Measurements from ENCODE around the gene PIGB.

Gene PIGB

DNA sequence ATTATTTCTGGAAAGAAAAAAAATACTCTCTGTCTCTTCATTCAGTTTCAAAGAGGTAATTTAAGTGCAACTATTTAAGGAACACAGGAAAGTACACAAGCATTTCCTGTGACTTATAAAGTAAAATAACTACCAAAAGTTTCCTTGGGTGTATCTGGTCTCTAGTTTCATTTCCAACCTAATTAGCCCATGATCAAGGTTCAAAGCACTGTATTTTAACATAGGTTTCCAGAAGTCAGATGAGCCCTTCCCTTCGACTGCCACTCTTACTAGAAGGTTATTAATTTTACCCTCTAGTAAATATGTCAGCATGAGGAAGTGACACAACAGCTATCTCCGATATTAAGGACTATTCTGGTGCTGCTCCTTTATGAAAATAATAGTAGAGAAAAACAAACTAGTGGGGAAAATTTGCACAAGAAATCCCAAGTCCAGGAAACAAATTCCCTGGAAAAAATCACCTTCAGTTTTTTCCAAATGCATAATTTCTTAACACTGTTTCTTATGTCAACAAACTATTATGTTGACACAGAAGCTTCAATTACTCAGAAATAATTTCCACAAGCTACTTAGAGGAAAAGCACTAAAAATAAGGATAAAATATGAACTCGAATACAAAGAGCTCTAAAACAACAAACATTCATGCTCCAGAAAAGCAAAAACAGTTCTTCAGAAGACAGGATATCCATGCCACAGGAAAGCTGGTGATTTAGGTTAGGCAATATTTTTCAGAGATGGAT lies 53.8 kb downstream of the PIGB start:
- Histone ChIP-seq H3K27ac (ENCODE audit: poor library complexity, severe bottlenecking) (no peak overlapping the region), H3K36me3 (ENCODE audit: low read depth) (peaks cover 11% of the 10 kb centered on the region), H3K27me3 (ENCODE audit: insufficient read depth, poor library complexity, severe bottlenecking) (no peaks in the 10 kb centered on the region), H3K4me3 (ENCODE audit: severe bottlenecking) (no peak overlapping the region), H3K4me1 (ENCODE audit: insufficient read depth, poor library complexity, severe bottlenecking) (no peaks in the 10 kb centered on the region), H3K9me3 (ENCODE audit: severe bottlenecking) (no peaks in the 10 kb centered on the region)
- ATAC-seq (ENCODE audit: low read depth): no peak
- no peak for DNase-seq (ENCODE audit: low spot score)
- TF ChIP-seq, protein P1, sequence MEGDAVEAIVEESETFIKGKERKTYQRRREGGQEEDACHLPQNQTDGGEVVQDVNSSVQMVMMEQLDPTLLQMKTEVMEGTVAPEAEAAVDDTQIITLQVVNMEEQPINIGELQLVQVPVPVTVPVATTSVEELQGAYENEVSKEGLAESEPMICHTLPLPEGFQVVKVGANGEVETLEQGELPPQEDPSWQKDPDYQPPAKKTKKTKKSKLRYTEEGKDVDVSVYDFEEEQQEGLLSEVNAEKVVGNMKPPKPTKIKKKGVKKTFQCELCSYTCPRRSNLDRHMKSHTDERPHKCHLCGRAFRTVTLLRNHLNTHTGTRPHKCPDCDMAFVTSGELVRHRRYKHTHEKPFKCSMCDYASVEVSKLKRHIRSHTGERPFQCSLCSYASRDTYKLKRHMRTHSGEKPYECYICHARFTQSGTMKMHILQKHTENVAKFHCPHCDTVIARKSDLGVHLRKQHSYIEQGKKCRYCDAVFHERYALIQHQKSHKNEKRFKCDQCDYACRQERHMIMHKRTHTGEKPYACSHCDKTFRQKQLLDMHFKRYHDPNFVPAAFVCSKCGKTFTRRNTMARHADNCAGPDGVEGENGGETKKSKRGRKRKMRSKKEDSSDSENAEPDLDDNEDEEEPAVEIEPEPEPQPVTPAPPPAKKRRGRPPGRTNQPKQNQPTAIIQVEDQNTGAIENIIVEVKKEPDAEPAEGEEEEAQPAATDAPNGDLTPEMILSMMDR (IDR thresholded peaks at IDR 0.05; ENCODE audit: poor library complexity, severe bottlenecking): no peak

DNA sequence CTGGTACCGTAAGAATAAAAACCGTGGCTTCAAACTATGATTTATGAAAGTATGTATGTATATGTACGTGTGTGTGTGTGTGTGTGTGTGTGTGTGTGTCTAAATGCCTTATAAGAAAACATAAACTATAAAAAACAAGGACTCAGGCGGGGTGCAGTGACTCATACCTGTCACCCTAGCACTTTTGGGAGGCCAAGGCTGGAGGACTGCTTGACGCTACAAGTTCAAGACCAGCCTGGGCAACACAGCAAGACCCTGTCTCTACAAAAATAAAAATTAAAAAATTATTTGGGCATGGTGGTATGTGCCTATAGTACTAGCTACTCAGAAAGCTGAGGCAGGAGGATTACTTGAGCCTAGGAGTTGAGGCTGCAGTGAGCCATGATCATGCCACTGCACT lies 60.1 kb downstream of the PIGB start:
- no peak for ATAC-seq (ENCODE audit: low read depth)
- H3K27me3 ChIP-seq (ENCODE audit: insufficient read depth, poor library complexity, severe bottlenecking): no peaks in the 10 kb centered on the region
- no peak overlapping the region for H3K27ac ChIP-seq (ENCODE audit: poor library complexity, severe bottlenecking)
- no peak overlapping the region for H3K4me3 ChIP-seq (ENCODE audit: severe bottlenecking)
- peaks cover 6% of the 10 kb centered on the region; the same call in 1 of the 2 replicates for H3K36me3 ChIP-seq (ENCODE audit: low read depth)
- TF ChIP-seq, protein P1 (IDR thresholded peaks at IDR 0.05; ENCODE audit: poor library complexity, severe bottlenecking): no peak
- H3K9me3 ChIP-seq (ENCODE audit: severe bottlenecking): no peaks in the 10 kb centered on the region
- H3K4me1 ChIP-seq (ENCODE audit: insufficient read depth, poor library complexity, severe bottlenecking): no peaks in the 10 kb centered on the region
- no peak for DNase-seq (ENCODE audit: low spot score)

DNA sequence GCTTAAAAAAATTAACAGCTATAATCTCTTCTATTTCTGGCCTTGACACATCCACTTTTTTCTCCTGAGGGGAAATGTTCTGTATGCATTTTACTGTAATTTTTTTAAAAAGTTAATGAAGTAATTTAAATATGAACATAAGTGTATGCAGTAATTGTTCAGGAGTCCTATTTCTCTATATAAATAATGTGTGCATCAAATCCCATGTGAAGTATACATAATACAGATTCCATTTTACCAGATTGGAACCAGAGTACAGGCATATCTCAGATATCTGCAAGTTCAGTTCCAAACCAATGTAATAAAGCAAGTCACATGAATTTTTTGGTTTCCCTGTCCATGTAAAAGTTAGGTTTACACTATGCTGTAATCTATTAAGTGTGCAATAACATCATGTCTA lies 62.6 kb downstream of the PIGB start:
- no peaks in the 10 kb centered on the region for H3K9me3 ChIP-seq (ENCODE audit: severe bottlenecking)
- TF ChIP-seq, protein P1 (IDR thresholded peaks at IDR 0.05; ENCODE audit: poor library complexity, severe bottlenecking): no peak
- no peak overlapping the region for H3K27ac ChIP-seq (ENCODE audit: poor library complexity, severe bottlenecking)
- DNase-seq (ENCODE audit: low spot score) (no peak), ATAC-seq (ENCODE audit: low read depth) (no peak)
- no peaks in the 10 kb centered on the region for H3K27me3 ChIP-seq (ENCODE audit: insufficient read depth, poor library complexity, severe bottlenecking)
- H3K4me3 ChIP-seq (ENCODE audit: severe bottlenecking): no peak overlapping the region
- H3K36me3 ChIP-seq (ENCODE audit: low read depth): no peaks in the 10 kb centered on the region; the same call in 1 of the 2 replicates
- H3K4me1 ChIP-seq (ENCODE audit: insufficient read depth, poor library complexity, severe bottlenecking): no peaks in the 10 kb centered on the region

DNA sequence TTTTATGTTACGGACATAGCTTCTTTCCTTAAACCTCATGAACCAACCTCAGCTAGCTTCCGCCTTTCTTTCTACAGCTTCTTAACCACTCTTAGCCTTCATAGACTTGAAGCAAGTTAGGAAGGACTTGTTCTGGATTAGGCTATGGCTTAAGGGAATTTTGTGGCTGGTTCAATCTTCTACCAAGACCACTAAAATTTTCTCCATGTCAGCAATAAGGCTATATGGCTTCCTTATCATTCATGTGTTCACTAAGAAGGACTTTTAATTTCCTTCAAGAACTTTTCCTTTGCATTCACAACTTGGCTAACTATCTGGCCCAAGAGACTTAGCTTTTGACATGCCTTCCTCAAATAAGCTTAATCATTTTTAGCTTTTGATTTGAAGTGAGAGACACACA lies 64.7 kb downstream of the PIGB start:
- ATAC-seq (ENCODE audit: low read depth) (no peak), DNase-seq (ENCODE audit: low spot score) (no peak)
- Histone ChIP-seq H3K27ac (ENCODE audit: poor library complexity, severe bottlenecking) (no peak overlapping the region), H3K4me3 (ENCODE audit: severe bottlenecking) (no peak overlapping the region), H3K9me3 (ENCODE audit: severe bottlenecking) (no peaks in the 10 kb centered on the region), H3K4me1 (ENCODE audit: insufficient read depth, poor library complexity, severe bottlenecking) (no peaks in the 10 kb centered on the region), H3K27me3 (ENCODE audit: insufficient read depth, poor library complexity, severe bottlenecking) (no peaks in the 10 kb centered on the region), H3K36me3 (ENCODE audit: low read depth) (no peaks in the 10 kb centered on the region)
- TF ChIP-seq, protein P1 (IDR thresholded peaks at IDR 0.05; ENCODE audit: poor library complexity, severe bottlenecking): no peak

DNA sequence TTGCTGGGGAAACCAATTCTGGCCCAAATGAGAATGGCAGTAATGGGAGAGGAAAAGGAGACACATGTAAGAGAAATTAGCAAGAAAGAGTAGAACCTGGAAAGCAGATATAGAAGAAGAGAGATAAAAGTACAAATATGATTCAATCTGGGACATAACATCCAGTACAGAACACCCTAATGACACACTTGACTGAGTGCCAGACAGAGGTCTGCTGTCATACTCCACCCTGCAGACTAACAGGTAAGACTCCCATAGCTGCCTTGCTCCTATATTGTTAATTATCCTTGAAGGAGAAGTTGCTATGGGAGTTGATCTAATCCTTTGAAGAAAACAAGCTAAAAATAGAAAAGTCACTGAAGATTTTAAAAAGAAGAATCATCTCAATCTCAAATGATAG lies 68.0 kb downstream of the PIGB start:
- H3K9me3 ChIP-seq (ENCODE audit: severe bottlenecking): no peaks in the 10 kb centered on the region
- H3K27ac ChIP-seq (ENCODE audit: poor library complexity, severe bottlenecking): no peak overlapping the region
- ATAC-seq (ENCODE audit: low read depth): peak; percentile 71
- TF ChIP-seq, protein P1 (IDR thresholded peaks at IDR 0.05; ENCODE audit: poor library complexity, severe bottlenecking): no peak
- no peak overlapping the region for H3K4me3 ChIP-seq (ENCODE audit: severe bottlenecking)
- H3K4me1 ChIP-seq (ENCODE audit: insufficient read depth, poor library complexity, severe bottlenecking): peaks cover 7% of the 10 kb centered on the region
- no peaks in the 10 kb centered on the region for H3K27me3 ChIP-seq (ENCODE audit: insufficient read depth, poor library complexity, severe bottlenecking)
- no peaks in the 10 kb centered on the region for H3K36me3 ChIP-seq (ENCODE audit: low read depth)
- DNase-seq (ENCODE audit: low spot score): no peak

Data from RWPE2 (cell line).